Stimulated activated CD4-positive, alpha-beta T cell treated with anti-CD3 and anti-CD28 coated beads, Interleukin-4, amount 100 ng/mL, for 48 hours (primary cell): ENCODE data around the gene TSHR.
"Not testable (repeated sequence)": the region's sequence is repeated elsewhere in the genome, so short reads cannot be mapped to it uniquely, and the experiment has no call there.

Source experiments
- DNase-seq, 2 donors: peaks; one replicate each; pipeline ENCODE4 v3.0.0-alpha.2; 2020; ENCODE audit warnings: low read depth in 2 of 2

The TSHR gene

DNA sequence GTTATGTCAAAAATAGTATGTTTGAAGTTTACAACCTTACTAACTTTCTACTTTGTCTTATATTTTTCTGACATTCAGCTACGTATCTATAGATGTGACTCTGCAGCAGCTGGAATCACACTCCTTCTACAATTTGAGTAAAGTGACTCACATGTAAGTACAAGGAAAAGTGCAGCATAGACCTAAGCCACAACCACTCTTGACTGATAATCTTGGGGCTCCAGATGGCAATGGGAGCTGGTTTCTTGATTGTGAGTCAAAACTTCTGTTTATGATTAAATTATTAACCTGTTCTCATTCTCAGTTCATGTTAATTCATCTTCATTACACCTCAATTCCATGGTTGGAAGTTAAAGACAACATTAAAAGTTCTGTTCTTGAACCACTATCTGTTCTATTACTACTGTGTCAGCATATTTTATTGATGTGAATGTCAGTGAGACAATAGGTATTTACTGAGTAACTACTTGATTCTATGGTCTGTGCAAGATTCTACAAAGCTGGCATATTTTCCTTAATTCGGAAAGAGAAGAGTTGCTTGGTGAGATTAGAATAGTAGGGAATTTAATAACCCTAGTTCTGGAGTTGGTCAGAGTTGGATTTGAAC is 112.9 kb downstream of the TSHR start:
- DNase-seq: no peak

DNA sequence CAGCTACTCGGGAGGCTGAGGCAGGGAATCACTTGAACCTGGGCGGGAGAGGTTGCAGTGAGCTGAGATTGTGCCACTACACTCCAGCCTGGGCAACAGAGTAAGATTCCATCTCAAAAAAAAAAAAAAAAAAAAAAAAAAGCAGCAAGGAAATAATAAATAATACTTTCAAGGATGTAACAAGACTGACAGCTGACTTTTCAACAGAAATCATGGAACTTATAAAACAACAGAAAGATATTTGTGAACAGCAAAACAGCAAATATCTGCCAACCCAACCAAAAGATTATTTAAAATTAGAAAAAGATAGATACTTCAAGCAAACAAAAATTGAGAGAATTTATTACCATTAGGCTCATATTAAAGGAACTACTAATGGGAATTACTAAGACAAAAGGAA is 115.1 kb downstream of the TSHR start:
- DNase-seq: no peak

DNA sequence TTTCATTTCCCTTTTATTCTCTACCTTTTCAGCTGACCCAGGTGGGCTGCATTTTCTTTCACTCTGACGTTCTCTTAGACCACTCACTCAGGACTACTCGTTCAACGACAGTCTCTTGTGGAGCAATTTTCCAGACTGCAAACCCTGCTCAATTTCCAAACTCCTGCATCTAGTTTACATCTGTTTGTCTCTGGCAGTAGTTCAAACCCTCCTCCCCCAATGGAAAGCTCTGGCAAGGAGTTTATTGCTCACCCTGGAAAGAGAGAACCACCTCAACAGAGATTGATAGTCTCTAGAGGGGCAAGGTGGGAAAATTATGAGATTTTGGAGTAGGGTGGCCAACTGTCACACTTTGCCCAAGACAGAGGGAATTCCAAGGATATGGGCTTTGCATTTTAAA is 130.2 kb downstream of the TSHR start:
- no peak for DNase-seq

DNA sequence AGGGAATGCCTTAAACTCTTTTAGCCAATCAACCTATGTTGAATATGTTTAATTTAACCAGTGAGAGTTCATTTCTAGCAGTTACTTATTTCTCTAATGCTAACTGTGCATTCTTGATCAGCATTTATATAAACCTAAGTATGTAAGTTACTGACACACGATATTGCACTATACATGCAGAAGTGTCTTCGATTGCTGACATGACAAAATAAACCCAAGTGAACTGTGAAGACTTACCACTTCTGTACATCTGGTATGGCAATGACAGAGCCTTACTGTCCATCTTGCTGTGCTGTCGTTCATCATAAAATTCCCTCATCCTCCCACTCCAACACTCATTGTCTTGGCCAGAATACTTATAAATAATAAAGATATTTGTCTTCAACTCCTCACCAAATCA is 131.8 kb downstream of the TSHR start:
- no peak for DNase-seq

DNA sequence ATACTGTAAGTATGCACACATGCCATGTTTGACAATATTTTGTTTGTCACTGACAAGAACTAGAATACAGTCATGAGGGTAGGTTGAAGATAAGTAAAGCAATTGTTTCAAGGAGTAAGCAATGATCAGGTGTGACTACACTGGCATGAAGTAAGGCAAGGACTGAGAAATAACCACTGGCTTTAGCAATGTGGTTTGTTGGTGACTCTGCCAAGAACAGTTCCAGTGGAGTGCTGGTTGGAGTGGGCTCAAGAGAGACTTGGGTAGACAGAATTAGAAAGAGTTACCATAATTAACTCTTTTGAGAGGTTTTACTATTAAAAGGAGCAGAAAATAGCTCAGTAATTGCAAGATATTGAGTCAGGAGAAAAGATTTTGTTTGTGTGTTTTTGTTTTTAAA is 135.7 kb downstream of the TSHR start:
- DNase-seq: no peak

DNA sequence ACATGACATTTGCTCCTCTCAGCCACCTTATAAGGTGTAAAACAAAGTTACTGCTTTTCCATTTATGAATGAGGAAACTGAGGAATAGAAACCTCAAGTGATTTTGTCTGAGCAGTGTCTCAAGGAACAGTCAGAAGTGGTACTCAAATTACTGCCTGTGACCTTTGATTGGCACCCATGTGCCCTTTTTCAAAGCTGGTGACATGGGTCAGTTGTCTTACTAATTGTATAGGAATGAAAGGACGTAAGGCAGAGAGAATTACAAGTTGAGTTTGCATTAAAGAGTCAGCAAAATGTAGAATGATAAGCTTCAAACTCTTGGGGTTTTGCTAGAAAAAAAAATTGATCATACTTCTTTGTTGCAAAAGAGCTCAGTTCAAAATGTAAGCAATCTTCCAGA is 136.2 kb downstream of the TSHR start:
- no peak for DNase-seq

DNA sequence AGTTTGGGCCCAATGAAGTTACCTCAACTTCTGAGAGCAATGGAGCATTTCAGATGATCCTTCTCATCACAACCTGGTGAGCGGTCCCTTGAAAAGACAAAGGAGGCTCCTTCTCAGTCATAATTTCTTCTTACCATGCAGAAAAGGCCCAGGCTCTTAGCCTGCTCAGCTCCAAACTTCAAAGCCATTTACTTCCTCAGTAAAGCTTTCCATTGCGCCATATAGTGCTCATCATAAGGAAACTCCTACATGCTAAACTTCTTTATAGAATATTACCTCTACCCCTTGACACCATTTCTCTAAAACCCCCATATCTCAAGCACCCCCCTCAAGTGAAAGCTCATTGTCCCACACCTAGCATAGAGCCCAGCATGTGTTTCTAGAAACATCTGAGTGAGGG is 138.2 kb downstream of the TSHR start:
- DNase-seq: no peak

DNA sequence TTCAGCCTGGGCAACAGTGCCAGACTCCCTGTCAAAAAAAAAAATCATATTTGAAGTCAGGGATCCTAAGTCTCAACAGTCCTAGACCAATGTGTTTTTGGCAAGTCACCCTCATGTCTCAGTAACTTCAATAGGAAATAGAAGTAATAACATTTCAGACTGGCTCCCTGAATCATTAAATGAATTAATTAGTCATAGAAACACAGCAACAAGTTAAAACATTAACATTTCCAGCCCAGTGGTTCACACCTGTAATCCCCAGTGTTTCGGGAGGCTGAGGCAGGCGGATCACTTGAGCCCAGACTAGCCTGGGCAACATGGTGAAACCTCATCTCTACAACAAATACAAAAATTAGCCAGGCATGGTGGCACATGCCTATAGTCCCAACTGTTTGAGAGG is 140.1 kb downstream of the TSHR start:
- no peak for DNase-seq

DNA sequence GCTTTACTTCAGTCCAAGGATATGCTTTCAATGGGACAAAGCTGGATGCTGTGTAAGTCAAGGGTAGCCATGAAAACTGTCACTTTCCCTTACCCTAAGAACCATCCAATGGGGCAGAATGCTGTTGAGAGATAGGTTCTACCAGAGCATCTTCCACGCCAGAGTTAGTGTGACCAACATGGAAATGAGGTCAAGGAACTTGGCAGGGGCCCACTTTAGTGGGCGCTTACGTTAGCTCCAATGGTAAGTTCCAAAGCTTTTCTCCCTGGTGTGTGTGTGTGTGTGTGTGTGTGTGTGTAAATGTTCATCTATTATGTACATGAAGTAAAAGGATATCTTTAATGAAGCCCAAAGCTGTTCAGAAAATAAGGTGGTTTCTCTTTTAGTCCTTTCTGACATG is 141.2 kb downstream of the TSHR start:
- no peak for DNase-seq

DNA sequence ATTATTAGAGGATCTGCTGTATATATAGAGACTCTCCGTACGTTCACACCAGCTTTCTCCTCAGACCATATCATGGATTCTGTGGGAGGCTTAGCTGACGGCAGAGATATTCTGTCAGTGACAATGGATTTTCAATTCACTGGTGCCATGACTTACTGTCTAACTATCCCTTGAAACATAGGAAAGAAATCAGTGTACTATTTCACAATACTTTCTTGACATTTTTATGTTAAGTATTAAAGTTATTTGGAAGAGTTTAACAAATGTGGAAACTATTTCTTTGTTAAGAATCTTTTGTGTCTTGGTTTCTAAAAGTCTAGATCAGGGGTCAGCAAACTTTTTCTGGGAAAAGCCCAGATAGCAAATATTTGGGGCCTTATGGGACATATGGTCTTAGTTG is 146.8 kb downstream of the TSHR start:
- no peak for DNase-seq

DNA sequence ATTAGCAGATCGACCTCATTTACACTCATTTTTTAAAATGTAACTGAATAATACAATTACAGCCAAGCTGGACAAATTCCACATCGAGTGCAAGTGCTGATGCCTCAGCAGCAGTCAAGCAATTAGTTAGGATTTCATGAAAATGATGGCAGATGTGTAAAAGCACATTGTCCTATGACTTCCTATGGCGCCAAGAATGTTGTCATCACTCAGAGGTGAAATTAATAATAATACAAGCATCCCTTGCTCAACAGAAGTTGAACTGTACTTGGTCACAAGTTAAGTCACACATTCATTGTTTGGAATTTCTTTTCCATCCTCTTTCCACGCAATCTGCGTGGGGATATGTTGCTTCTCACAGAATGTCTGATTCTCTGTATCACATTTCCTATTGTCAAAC is 148.0 kb downstream of the TSHR start:
- no peak for DNase-seq

DNA sequence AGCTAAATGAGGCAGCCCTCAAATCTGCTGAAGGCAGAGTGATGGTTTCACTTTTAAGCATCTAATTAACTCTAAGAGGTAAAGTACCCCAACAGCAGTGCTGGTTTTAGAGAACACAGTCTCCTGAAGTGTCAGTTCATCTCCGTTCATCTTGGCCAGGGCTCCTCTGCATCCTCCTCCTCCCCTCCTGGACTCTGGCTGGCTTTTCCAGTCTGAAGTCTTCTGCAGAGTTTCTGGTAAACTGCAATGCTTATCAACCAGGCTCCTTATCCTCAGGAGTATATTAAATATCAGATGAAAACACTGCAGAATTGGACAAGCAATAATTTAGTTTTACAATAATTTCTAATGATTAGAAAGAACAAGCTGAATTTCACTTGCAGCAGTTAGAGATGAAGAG is 150.0 kb downstream of the TSHR start:
- no peak for DNase-seq

DNA sequence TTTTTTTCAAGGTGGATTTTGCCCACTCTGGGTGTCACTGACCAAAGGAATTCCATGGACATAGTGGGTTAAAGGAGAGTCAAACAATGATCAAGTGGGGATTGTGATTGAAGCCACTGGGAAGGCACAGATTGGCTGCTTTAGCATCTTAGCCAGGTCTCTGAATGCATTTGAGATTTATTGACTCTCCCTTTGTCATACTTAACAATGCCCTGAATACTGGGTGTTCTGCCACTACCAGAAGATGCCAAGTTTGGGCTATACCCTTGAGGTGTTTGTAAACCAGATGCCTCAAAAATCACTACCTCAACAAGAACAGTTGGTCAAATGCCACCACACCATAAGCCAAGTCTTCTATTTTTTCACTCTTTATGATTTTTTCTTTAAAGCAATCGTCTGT is 150.5 kb downstream of the TSHR start:
- no peak for DNase-seq

DNA sequence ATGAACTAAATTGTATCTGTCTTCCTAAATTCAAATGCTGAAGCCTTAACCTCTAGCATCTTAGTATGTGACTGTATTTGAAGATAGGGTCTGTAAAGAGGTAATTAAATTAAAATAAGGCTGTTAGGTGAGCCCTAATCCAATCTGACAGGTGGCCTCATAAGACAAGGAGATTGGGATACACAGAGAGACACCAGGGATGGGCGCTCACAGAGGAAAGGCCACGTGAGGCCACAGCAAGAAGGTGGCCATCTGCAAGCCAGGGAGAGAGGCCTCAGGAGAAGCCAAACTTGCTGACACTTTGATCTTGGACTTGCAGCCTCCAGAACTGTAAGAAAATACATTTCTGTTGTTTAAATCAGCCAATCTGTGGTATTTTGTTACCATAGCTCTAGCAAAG is 154.8 kb downstream of the TSHR start:
- DNase-seq: no peak

DNA sequence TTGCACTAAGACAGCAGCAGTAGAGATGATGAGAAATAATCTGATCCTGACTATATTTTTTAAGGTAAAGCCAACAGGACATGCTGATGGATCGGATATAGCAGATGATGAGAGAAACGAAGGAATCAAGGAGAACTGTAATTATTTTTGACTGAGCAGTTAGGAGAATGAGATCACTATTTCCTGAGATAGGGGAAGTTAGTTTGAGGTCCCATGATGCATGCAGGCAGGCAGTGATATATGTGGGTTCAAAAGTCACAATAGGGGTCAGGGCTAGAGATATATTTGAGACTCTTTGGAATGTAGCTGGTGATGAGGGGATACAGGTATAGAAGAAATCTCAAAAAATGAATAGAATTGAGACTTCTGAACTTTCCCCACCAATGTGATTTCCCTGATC is 157.8 kb downstream of the TSHR start:
- no peak for DNase-seq

DNA sequence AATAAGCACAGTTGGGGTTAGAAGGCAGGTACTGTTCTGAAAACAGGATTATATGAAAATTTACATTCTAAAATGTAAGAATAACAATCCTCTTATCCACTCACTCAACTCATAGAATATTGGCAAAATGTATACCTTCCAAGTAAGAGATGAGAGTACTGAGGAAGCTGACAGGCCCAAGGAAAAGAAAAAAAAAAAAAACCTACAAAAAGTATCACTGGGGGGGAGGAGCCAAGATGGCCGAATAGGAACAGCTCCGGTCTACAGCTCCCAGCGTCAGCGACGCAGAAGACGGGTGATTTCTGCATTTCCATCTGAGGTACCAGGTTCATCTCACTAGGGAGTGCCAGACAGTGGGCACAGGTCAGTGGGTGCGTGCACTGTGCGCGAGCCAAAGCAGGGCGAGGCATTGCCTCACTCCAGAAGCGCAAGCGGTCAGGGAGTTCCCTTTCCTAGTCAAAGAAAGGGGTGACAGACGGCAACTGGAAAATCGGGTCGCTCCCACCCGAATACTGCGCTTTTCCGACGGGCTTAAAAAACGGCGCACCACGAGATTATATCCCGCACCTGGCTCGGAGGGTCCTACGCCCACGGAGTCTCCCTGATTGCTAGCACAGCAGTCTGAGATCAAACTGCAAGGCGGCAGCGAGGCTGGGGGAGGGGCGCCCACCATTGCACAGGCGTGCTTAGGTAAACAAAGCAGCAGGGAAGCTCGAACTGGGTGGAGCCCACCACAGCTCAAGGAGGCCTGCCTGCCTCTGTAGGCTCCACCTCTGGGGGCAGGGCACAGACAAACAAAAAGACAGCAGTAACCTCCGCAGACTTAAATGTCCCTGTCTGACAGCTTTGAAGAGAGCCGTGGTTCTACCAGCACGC is 158.8 kb downstream of the TSHR start:
- DNase-seq: not testable (repeated sequence)

DNA sequence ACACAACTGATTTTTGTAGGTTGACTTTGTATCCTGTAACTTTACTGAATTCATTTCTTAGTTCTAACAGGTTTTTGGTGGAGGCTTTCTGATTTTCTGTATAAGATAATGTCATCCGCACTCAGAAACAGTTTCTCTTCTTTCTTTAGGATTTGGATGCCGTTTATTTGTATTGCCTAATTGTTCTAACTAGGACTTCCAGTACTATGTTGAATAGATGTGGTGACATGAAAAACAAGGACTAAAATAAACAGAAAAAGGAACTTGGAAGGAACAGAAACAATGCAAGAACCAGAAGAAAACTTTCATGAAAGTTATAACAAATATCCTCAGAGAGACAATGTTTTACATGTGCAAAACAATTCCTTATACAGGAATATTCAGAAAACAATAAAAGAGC is 165.1 kb downstream of the TSHR start:
- no peak for DNase-seq

DNA sequence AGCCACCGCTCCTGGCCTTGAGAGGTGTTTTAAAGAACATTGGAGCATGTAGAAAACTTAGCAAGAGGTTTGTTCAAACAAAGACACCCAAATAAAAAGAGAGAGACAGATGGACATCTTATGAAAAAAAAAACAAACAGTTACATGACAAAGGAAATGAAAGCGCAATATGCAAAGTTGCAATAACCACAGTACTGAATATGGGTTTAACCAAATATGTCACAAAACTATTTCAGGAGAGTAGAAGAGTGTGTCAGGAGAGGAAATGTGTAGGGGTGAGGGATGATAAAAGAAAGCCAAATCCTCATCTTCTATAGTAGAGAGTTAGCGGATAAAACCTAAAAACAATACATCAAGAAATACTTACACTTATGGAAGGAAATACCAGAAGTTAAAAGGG is 166.9 kb downstream of the TSHR start:
- no peak for DNase-seq

DNA sequence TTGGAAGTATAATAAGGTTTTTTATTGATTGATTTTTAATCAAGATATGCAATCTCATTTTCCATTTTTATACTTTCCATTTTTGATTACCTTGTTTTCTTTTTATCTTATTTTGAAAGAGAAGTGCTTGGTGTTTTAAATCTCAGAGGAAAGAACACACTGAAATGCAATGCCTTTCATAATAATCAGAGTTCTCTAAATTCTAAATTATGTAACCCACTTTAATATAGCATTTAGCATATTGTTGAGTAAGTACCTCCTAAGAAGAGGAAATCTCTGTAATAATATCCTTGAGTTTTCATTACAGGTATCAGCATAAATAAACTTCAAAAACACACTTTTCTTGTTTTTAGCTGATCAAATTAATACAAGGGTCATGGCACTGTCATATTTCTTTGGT is 168.4 kb downstream of the TSHR start:
- no peak for DNase-seq

DNA sequence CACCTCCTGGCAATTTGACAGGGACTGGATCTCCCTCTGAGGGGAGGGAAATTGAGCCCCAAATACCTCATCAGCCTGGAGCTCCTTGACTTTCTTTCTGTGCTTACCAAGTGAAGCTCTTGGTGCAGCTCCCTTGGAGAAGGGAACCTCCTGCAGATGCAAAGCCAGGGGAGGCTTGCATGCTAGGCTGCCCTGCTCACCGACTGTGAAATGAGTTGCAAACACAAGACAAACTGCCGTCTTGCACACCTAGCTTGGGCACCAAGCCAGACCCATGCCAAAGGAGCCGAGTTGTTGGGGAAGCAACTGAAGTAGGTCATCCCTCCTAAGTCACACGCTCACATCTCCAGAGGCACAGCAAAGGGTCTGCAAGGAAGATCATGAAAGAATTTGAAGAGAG is 170.1 kb downstream of the TSHR start:
- DNase-seq: no peak

DNA sequence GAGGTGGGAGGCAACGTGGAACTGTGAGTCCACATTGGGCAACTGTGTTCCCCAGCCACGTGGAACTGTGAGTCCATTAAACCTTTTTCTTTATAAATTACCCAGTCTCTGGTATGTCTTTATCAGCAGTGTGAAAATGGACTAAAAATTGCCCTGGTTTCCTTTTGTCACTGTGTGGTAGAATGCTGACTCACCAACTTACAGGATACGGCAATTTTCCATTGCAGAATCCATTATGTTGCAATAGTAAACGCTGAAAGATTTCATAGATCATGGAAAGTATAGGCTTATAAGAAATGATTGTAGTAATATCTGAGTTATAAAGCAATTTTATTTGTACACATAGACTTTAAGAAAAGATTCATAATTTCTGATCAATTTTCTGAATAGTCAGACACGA is 172.4 kb downstream of the TSHR start:
- DNase-seq: no peak

DNA sequence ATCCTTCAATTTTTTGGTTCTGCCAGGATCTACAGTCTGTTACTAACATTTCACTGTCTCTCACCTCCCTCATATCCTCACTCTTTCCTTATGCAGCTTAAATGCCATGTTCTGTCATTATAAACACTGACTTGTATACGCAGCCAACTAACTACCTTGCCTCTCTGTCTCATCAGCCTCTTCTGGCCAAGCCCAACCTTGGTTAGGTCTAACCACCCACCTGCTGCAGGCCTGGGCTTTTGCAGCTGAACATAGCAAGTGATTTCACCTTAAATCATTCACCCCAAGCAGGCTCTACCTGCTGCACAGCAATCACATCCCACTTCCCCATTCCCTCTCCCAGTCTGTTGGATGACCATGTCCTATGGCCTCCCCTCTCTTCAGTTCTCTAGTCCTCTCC is 173.8 kb downstream of the TSHR start:
- no peak for DNase-seq

DNA sequence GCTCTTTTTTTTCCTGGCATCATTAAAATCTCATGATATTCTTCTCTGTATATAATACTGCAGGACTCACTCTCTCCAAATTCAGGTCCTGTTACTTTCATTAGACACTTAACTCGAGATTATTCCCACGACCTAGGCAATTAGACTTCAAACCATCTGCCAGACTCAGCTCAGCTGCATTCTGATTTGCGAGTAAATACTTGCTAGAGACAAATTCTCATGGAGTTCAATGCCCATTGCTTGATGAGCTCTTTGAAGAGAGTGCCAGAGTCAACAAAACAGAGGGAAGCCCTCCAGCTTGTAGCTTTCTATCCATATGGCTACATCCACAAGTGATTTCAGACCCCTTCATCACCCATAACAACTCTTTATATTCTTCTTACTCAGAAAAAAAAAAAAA is 177.0 kb downstream of the TSHR start:
- DNase-seq: no peak

DNA sequence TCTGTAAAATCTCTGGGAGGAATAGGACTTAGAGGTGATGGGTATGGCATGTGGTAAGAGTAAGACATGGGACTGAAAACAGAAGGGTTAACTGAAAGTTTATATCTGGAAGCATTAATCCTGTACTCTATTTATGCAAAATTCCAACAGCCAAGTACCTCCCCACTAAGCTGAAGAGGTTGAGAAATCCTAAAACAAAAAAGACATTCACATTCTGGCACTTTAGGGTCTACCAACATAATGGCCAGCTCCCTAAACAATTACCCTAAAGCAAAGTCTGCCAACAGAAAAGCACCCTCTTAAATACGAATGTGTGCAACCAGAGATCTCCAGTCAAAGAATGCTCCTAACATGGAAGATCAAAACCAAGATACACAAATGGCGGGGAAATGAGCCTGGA is 178.0 kb downstream of the TSHR start:
- no peak for DNase-seq
